DND-41 (cell line): Measurements from ENCODE around the gene KRT86.
"Not testable (repeated sequence)": the region's sequence is repeated elsewhere in the genome, so short reads cannot be mapped to it uniquely, and the experiment has no call there.

Experiments used
- EZH2 ChIP-seq: IDR thresholded peaks from 3 replicates; pipeline ENCODE4 v1.6.1; 2012; ENCODE audit warnings: borderline replicate concordance, low read depth, mild to moderate bottlenecking, moderate library complexity, low read length, inconsistent platforms; ENCODE audit not compliant: severe bottlenecking
- TF ChIP-seq, protein P1 (sequence below): IDR thresholded peaks from 2 replicates; pipeline ENCODE4 v1.5.1; 2012; ENCODE audit warnings: borderline replicate concordance, low read length, moderate library complexity, mild to moderate bottlenecking; ENCODE audit not compliant: poor library complexity, severe bottlenecking; ENCODE audit errors: extremely low read depth

DNA sequence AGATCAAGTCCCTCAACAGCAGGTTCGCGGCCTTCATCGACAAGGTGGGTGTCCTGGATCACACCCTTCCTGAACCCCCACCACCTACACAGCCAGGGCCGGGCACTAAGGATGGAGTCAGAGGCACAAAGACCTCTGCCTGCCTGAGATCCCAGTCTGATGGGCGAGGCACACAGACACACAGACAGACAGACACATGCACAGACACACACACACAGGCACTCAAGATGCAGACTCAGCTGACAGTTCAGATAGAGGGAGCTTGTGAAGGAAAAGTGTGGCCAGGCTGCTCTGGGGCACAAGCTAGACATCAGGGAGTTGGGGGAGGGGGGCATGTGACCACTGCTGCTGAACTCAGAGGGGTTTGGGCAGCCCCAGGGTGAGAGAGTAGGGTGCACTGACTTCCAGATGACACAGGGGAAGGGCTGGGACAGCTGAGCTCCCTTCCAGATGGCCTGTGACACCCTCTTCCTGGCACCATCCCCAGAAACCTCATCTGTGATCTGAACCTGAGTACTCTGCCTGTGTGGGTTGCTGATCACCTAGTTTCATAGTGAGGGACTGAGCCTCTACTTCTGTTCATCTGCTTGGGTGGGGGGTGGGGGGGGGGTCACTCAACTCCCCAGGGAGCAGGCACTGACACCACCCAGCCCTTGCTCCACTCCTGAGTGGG lies 27.9 kb downstream of the KRT86 start:
- TF ChIP-seq, protein P1, sequence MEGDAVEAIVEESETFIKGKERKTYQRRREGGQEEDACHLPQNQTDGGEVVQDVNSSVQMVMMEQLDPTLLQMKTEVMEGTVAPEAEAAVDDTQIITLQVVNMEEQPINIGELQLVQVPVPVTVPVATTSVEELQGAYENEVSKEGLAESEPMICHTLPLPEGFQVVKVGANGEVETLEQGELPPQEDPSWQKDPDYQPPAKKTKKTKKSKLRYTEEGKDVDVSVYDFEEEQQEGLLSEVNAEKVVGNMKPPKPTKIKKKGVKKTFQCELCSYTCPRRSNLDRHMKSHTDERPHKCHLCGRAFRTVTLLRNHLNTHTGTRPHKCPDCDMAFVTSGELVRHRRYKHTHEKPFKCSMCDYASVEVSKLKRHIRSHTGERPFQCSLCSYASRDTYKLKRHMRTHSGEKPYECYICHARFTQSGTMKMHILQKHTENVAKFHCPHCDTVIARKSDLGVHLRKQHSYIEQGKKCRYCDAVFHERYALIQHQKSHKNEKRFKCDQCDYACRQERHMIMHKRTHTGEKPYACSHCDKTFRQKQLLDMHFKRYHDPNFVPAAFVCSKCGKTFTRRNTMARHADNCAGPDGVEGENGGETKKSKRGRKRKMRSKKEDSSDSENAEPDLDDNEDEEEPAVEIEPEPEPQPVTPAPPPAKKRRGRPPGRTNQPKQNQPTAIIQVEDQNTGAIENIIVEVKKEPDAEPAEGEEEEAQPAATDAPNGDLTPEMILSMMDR = not testable (repeated sequence)
- TF ChIP-seq EZH2 = not testable (repeated sequence)
